ENCODE data around the gene ZNHIT3.

The ZNHIT3 gene

GRCh38 chr17:36535669-36536081 lies 49.2 kb downstream of the ZNHIT3 start:
- peak overlapping the region; percentile 75 for H3K4me3 ChIP-seq (replicated peaks; ENCODE audit: low read depth, low read length)
- TF ChIP-seq CTCF (IDR thresholded peaks at IDR 0.05; ENCODE audit: low read depth, low read length, missing control alignments) = no peak
- DNase-seq (ENCODE audit: extremely low read depth, low read depth) = no peak

- no peak for DNase-seq (ENCODE audit: extremely low read depth, low read depth)
- TF ChIP-seq CTCF (IDR thresholded peaks at IDR 0.05; ENCODE audit: low read depth, low read length, missing control alignments) = no peak
- H3K4me3 ChIP-seq (replicated peaks; ENCODE audit: low read depth, low read length) = no peak overlapping the region
Measured at GRCh38 chr17:36540696-36541095, 54.2 kb downstream of the ZNHIT3 start.

GRCh38 chr17:36542755-36543154 lies 56.3 kb downstream of the ZNHIT3 start:
- no peak overlapping the region for H3K4me3 ChIP-seq (replicated peaks; ENCODE audit: low read depth, low read length)
- no peak for TF ChIP-seq CTCF (IDR thresholded peaks at IDR 0.05; ENCODE audit: low read depth, low read length, missing control alignments)
- DNase-seq (ENCODE audit: extremely low read depth, low read depth) = no peak

GRCh38 chr17:36544044-36544306 lies 57.5 kb downstream of the ZNHIT3 start:
- DNase-seq (ENCODE audit: extremely low read depth, low read depth) = no peak

GRCh38 chr17:36544307-36545076 lies 58.0 kb downstream of the ZNHIT3 start, which contains the start of gene GGNBP2:
Gene GGNBP2 (plus strand): TSS chr17:36544919. CDS start chr17:36545725, 806 bp downstream.
- no peak for DNase-seq (ENCODE audit: extremely low read depth, low read depth)
- TF ChIP-seq CTCF (IDR thresholded peaks at IDR 0.05; ENCODE audit: low read depth, low read length, missing control alignments) = no peak

More at GRCh38 chr17:36544044-36544306, 57.5 kb downstream of the ZNHIT3 start:
- TF ChIP-seq CTCF (IDR thresholded peaks at IDR 0.05; ENCODE audit: low read depth, low read length, missing control alignments) = no peak
- H3K4me3 ChIP-seq (replicated peaks; ENCODE audit: low read depth, low read length) = peak overlapping the region; percentile 69

GRCh38 chr17:36545077-36545464 lies 58.6 kb downstream of the ZNHIT3 start:
- no peak for DNase-seq (ENCODE audit: extremely low read depth, low read depth)
- no peak for TF ChIP-seq CTCF (IDR thresholded peaks at IDR 0.05; ENCODE audit: low read depth, low read length, missing control alignments)
- peak overlapping the region; percentile 69 for H3K4me3 ChIP-seq (replicated peaks; ENCODE audit: low read depth, low read length)

More at GRCh38 chr17:36544307-36545076, 58.0 kb downstream of the ZNHIT3 start, which contains the start of gene GGNBP2:
- peak within 1 kb of the TSS; percentile 69 for H3K4me3 ChIP-seq (replicated peaks; ENCODE audit: low read depth, low read length)

Measured in HFF-Myc (cell line).